OCI-LY7 (cell line): ENCODE data around the gene HLA-DPA1. TPM values are rescaled to one million over a fixed set of nuclear protein-coding genes. Genes with fewer than 3 reads are reported as not detected.
"Not testable (repeated sequence)": the region's sequence is repeated elsewhere in the genome, so short reads cannot be mapped to it uniquely, and the experiment has no call there.

ENCODE experiments used
- BruUV-seq: library from RNA; stranded (reverse); fragments of 400-500 nt; replicated peaks from 2 replicates; lab custom pipeline; 2021; lab: Mats Ljungman, UMichigan
- CTCF ChIA-PET: fragments of 300-600 bp; sonication (Branson Sonifier 250); formaldehyde crosslinking; loops from one replicate; lab custom pipeline; 2022; ENCODE audit warnings: antibody characterized with exemption; ENCODE audit not compliant: unreplicated experiment; lab: Charles Lee
- POLR2A ChIA-PET: fragments of 300-600 bp; sonication (Branson Sonifier 250); formaldehyde crosslinking; loops from one replicate; lab custom pipeline; 2022; ENCODE audit warnings: antibody characterized with exemption; lab: Charles Lee
- DNase-seq: peaks from one replicate; pipeline ENCODE4 v3.0.0-alpha.2; 2015; ENCODE audit warnings: low spot score
- H2AFZ ChIP-seq: fragments of 200-600 bp; sonication (generic), shearing (Covaris generic); 2 replicates; pipeline ENCODE4 v1.6.1; 2014; ENCODE audit warnings: mild to moderate bottlenecking, antibody characterized with exemption, low read length, moderate library complexity
- H3K27ac ChIP-seq: fragments of 200-600 bp; sonication (generic); 2 replicates; pipeline ENCODE4 v1.5.1; 2014; ENCODE audit warnings: mixed run types, low read depth, mild to moderate bottlenecking, moderate library complexity, low read length, inconsistent platforms; ENCODE audit not compliant: poor library complexity, severe bottlenecking
- H3K36me3 ChIP-seq: fragments of 200-600 bp; sonication (generic); 2 replicates; pipeline ENCODE4 v1.6.1; 2014; ENCODE audit warnings: mild to moderate bottlenecking, antibody characterized with exemption, low read length, moderate library complexity, mixed read lengths; ENCODE audit not compliant: insufficient read depth
- H3K4me1 ChIP-seq: fragments of 200-600 bp; sonication (generic); 2 replicates; pipeline ENCODE4 v1.5.1; 2014; ENCODE audit warnings: mild to moderate bottlenecking, low read length; ENCODE audit not compliant: insufficient read depth, poor library complexity, severe bottlenecking
- H3K4me2 ChIP-seq: fragments of 200-600 bp; sonication (generic); 2 replicates; pipeline ENCODE4 v1.6.1; 2014; ENCODE audit warnings: mild to moderate bottlenecking, low read length
- H3K4me3 ChIP-seq: fragments of 200-600 bp; sonication (generic); 2 replicates; pipeline ENCODE4 v1.5.1; 2014; ENCODE audit warnings: mild to moderate bottlenecking, low read depth, low read length; ENCODE audit not compliant: poor library complexity, severe bottlenecking
- H3K79me2 ChIP-seq: fragments of 200-600 bp; sonication (generic); 2 replicates; pipeline ENCODE4 v1.6.1; 2016; ENCODE audit warnings: low read depth, mild to moderate bottlenecking, low read length, moderate library complexity, mixed read lengths; ENCODE audit not compliant: insufficient read depth
- H3K9me2 ChIP-seq: fragments of 200-600 bp; sonication (generic); 2 replicates; pipeline ENCODE4 v1.6.1; 2016; ENCODE audit warnings: mild to moderate bottlenecking, low read length, mixed read lengths; ENCODE audit not compliant: insufficient read depth
- H3K9me3 ChIP-seq: fragments of 200-600 bp; sonication (generic); 2 replicates; pipeline ENCODE4 v1.6.1; 2014; ENCODE audit warnings: mild to moderate bottlenecking, mixed run types, low read length, mixed read lengths
- H4K20me1 ChIP-seq: fragments of 200-600 bp; sonication (generic); 2 replicates; pipeline ENCODE4 v1.6.1; 2014; ENCODE audit warnings: mild to moderate bottlenecking, antibody characterized with exemption, low read length, moderate library complexity, mixed read lengths; ENCODE audit not compliant: insufficient read depth
- CTCF ChIP-seq: fragments of 200-600 bp; sonication (generic); conservative IDR thresholded peaks from 2 replicates; pipeline ENCODE4 v1.5.1; 2014; ENCODE audit warnings: mild to moderate bottlenecking, antibody characterized with exemption, low read length, moderate library complexity, mixed read lengths
- EZH2phosphoT487 ChIP-seq: fragments of 200-600 bp; sonication (generic); IDR thresholded peaks from 2 replicates; pipeline ENCODE4 v1.6.1; 2018; ENCODE audit warnings: low read depth, borderline replicate concordance, mild to moderate bottlenecking, mixed run types, antibody characterized with exemption, low read length, moderate library complexity, mixed read lengths
- intact Hi-C: fragments of 100-400 bp; cut with micrococcal nuclease; formaldehyde crosslinking; loops from one replicate; pipeline ENCODE4 v1.10.0; 2022; ENCODE audit not compliant: unreplicated experiment
- total RNA-seq, 2 experiments: library from RNA; depleted of rRNA in 1 of 2; stranded (reverse); fragments of >200 nt in 1 of 2; shearing (Covaris generic) in 1 of 2; gene quantifications; 2 replicates each; pipeline ENCODE4 v1.2.3, GENCODE V29; 2014 to 2022

HLA-DPA1 gene
- total RNA-seq, 2 experiments from 2014 or later: 253 to 388 TPM

GRCh38 chr6:33064723-33065122 lies 8.7 kb downstream of the HLA-DPA1 start:
- TF ChIP-seq EZH2phosphoT487: no peak
- TF ChIP-seq CTCF: no peak
- Histone ChIP-seq H3K36me3 (peaks cover 72% of the 10 kb centered on the region), H2AFZ (no peak overlapping the region), H3K9me3 (peaks cover 18% of the 10 kb centered on the region), H3K4me3 (no peak overlapping the region), H3K27ac (no peak overlapping the region), H3K79me2 (0 out of 2 replicates have a peak, but pooled peaks cover 1% of the 10 kb centered on the region), H3K9me2 (no peaks in the 10 kb centered on the region), H3K4me1 (peaks cover 17% of the 10 kb centered on the region), H4K20me1 (no peaks in the 10 kb centered on the region), H3K4me2 (no peak overlapping the region)
- intact Hi-C loops: no loop called here
- ChIA-PET CTCF (no interaction called here), POLR2A (interaction anchor here (0.7 to 1.5 kb wide), 2 partner anchors 8 to 76 kb away, joined by 4 to 6 read pairs; partner anchors contain the start of gene HLA-DPA1)
- no TSS peak for BruUV-seq
- DNase-seq: no peak

GRCh38 chr6:33063435-33063834 lies 10.0 kb downstream of the HLA-DPA1 start:
- H3K27ac ChIP-seq, H3K4me2 ChIP-seq, BruUV-seq, H3K4me3 ChIP-seq, DNase-seq, intact Hi-C loops, H4K20me1 ChIP-seq, H2AFZ ChIP-seq, CTCF ChIA-PET, H3K79me2 ChIP-seq, H3K9me2 ChIP-seq: not testable (repeated sequence)
- peaks cover 17% of the 10 kb centered on the region for H3K4me1 ChIP-seq
- H3K36me3 ChIP-seq: peaks cover 59% of the 10 kb centered on the region
- peaks cover 18% of the 10 kb centered on the region for H3K9me3 ChIP-seq
- POLR2A ChIA-PET: interaction anchor here (1.5 kb wide), 1 partner anchor 10 kb away, joined by 6 read pairs; the partner anchor contains the start of gene HLA-DPA1

- TF ChIP-seq CTCF (no peak), EZH2phosphoT487 (no peak)
- CTCF ChIA-PET: no interaction called here
- peak overlapping the region; percentile 49 for H3K27ac ChIP-seq
- H3K36me3 ChIP-seq: peaks cover 45% of the 10 kb centered on the region
- peak overlapping the region; percentile 27; the same call in 1 of the 2 replicates for H2AFZ ChIP-seq
- H3K4me1 ChIP-seq: peaks cover 29% of the 10 kb centered on the region
- peaks cover 18% of the 10 kb centered on the region for H3K9me3 ChIP-seq
- no peaks in the 10 kb centered on the region for H3K9me2 ChIP-seq
- peak; percentile 81 for DNase-seq
- H3K4me2 ChIP-seq: 0 out of 2 replicates have a peak overlapping the region, but pooled peaks have one; percentile 9
- no peaks in the 10 kb centered on the region for H3K79me2 ChIP-seq
- BruUV-seq: no TSS peak
- intact Hi-C loops: no loop called here
- no peak overlapping the region for H3K4me3 ChIP-seq
- H4K20me1 ChIP-seq: no peaks in the 10 kb centered on the region
- POLR2A ChIA-PET: interaction anchor here (0.5 to 1.5 kb wide), 9 partner anchors 8 to 147 kb away, joined by 3 to 11 read pairs (median 4); partner anchors contain the start of genes HLA-DPA1 and RING1
These were observed 11.5 kb downstream of the HLA-DPA1 start for GRCh38 chr6:33061987-33062386.
